ENCODE results near the gene DNAJC30.

GRCh38 chr7:73705551-73705920, 22.3 kb upstream of the DNAJC30 start:
- TF ChIP-seq, protein P1, sequence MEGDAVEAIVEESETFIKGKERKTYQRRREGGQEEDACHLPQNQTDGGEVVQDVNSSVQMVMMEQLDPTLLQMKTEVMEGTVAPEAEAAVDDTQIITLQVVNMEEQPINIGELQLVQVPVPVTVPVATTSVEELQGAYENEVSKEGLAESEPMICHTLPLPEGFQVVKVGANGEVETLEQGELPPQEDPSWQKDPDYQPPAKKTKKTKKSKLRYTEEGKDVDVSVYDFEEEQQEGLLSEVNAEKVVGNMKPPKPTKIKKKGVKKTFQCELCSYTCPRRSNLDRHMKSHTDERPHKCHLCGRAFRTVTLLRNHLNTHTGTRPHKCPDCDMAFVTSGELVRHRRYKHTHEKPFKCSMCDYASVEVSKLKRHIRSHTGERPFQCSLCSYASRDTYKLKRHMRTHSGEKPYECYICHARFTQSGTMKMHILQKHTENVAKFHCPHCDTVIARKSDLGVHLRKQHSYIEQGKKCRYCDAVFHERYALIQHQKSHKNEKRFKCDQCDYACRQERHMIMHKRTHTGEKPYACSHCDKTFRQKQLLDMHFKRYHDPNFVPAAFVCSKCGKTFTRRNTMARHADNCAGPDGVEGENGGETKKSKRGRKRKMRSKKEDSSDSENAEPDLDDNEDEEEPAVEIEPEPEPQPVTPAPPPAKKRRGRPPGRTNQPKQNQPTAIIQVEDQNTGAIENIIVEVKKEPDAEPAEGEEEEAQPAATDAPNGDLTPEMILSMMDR (IDR thresholded peaks at IDR 0.05) = no peak
- TF ChIP-seq POLR2A (IDR thresholded peaks at IDR 0.05) = no peak
- TF ChIP-seq POLR2AphosphoS5 (IDR thresholded peaks at IDR 0.05) = no peak

Data from breast epithelium (tissue), 3 donors.